Measurements from ENCODE around the gene ALLC. TPM values are rescaled to one million over a fixed set of nuclear protein-coding genes. Genes with fewer than 3 reads are reported as not detected.
"Not testable (repeated sequence)": the region's sequence is repeated elsewhere in the genome, so short reads cannot be mapped to it uniquely, and the experiment has no call there.

The ALLC gene
- total and polyA plus RNA-seq, 8 donors, result not detected

GRCh38 chr2:3610881-3611505 lies 47.0 kb upstream of the ALLC start:
- peak in 1 of 2 donors; percentile 3 for DNase-seq
- H3K4me1 ChIP-seq, result no peaks in the 10 kb centered on the region
- intact Hi-C loops (cut with DNase I; ENCODE audit: low total_unique reads), result no loop called here
- H3K36me3 ChIP-seq, result no peaks in the 10 kb centered on the region
- WGBS, 5 donors, result 59 to 65% (median 64%) methylated on average over 23 of the region's 23 CpGs
- TF ChIP-seq EP300 (IDR thresholded peaks at IDR 0.05) (no peak), CTCF (IDR thresholded peaks at IDR 0.05) (no peak), POLR2AphosphoS5 (IDR thresholded peaks at IDR 0.05) (no peak), POLR2A (IDR thresholded peaks at IDR 0.05) (no peak)
- no peak overlapping the region for H3K27ac ChIP-seq
- peaks cover 0 to 3% (median 0%) of the 10 kb centered on the region in 3 donors for H3K27me3 ChIP-seq
- peaks cover 0 to 17% (median 0%) of the 10 kb centered on the region in 4 donors for H3K9me3 ChIP-seq
- H3K4me3 ChIP-seq, result no peak overlapping the region

GRCh38 chr2:3611589-3611988 lies 46.4 kb upstream of the ALLC start:
- Histone ChIP-seq H3K36me3 (no peaks in the 10 kb centered on the region), H3K9me3 (peaks cover 0 to 17% (median 0%) of the 10 kb centered on the region in 4 donors), H3K27ac (no peak overlapping the region), H3K4me3 (no peak overlapping the region), H3K4me1 (no peaks in the 10 kb centered on the region), H3K27me3 (peaks cover 0 to 3% (median 0%) of the 10 kb centered on the region in 3 donors)
- peak in 1 of 2 donors; percentile 15 for DNase-seq
- WGBS, 5 donors, result 60 to 70% (median 68%) methylated on average over 11 of the region's 11 CpGs
- intact Hi-C loops (cut with DNase I; ENCODE audit: low total_unique reads), result no loop called here
- TF ChIP-seq CTCF (IDR thresholded peaks at IDR 0.05) (no peak), EP300 (IDR thresholded peaks at IDR 0.05) (no peak), POLR2AphosphoS5 (IDR thresholded peaks at IDR 0.05) (no peak)

- Histone ChIP-seq H3K9me3 (peaks cover 0 to 17% (median 0%) of the 10 kb centered on the region in 4 donors), H3K27ac (no peak overlapping the region), H3K36me3 (no peaks in the 10 kb centered on the region), H3K27me3 (peaks cover 0 to 3% (median 0%) of the 10 kb centered on the region in 3 donors), H3K4me3 (no peak overlapping the region), H3K4me1 (no peaks in the 10 kb centered on the region)
- TF ChIP-seq CTCF (IDR thresholded peaks at IDR 0.05), result no peak
- TF ChIP-seq EP300 (IDR thresholded peaks at IDR 0.05), result no peak
- TF ChIP-seq POLR2A (IDR thresholded peaks at IDR 0.05), result no peak
- TF ChIP-seq POLR2AphosphoS5 (IDR thresholded peaks at IDR 0.05), result no peak
- DNase-seq, result peak in 1 of 2 donors; percentile 9
- intact Hi-C loops (cut with DNase I; ENCODE audit: low total_unique reads), result no loop called here
- 85 to 93% (median 88%) methylated on average over 27 to 29 of the region's 29 CpGs for WGBS, 5 donors
Measured at GRCh38 chr2:3612639-3613523, 45.1 kb upstream of the ALLC start.

- H3K36me3 ChIP-seq, result no peaks in the 10 kb centered on the region
- H3K9me3 ChIP-seq, result peaks cover 0 to 17% (median 0%) of the 10 kb centered on the region in 4 donors
- TF ChIP-seq POLR2AphosphoS5 (IDR thresholded peaks at IDR 0.05), result no peak
- TF ChIP-seq POLR2A (IDR thresholded peaks at IDR 0.05), result no peak
- no peak for TF ChIP-seq CTCF (IDR thresholded peaks at IDR 0.05)
- TF ChIP-seq EP300 (IDR thresholded peaks at IDR 0.05), result no peak
- DNase-seq, result peak in 1 of 2 donors; percentile 14
- peaks cover 0 to 3% (median 0%) of the 10 kb centered on the region in 3 donors for H3K27me3 ChIP-seq
- 93 to 97% (median 94%) methylated on average over 12 of the region's 12 CpGs for WGBS, 5 donors
- no peak overlapping the region for H3K27ac ChIP-seq
- intact Hi-C loops (cut with DNase I; ENCODE audit: low total_unique reads), result no loop called here
- no peaks in the 10 kb centered on the region for H3K4me1 ChIP-seq
- no peak overlapping the region for H3K4me3 ChIP-seq
Measured at GRCh38 chr2:3613524-3613905, 44.5 kb upstream of the ALLC start.

- H3K27me3 ChIP-seq; H3K27ac ChIP-seq; H3K4me1 ChIP-seq; intact Hi-C loops (cut with DNase I; ENCODE audit: low total_unique reads); DNase-seq; H3K36me3 ChIP-seq; H3K4me3 ChIP-seq: not testable (repeated sequence)
- 59 to 84% (median 82%) methylated on average over 2 of the region's 2 CpGs for WGBS, 5 donors
- H3K9me3 ChIP-seq, result peaks cover 0 to 17% (median 0%) of the 10 kb centered on the region in 4 donors
Measured at GRCh38 chr2:3614743-3615142, 43.3 kb upstream of the ALLC start.

- H3K27ac ChIP-seq; H3K36me3 ChIP-seq; H3K27me3 ChIP-seq; intact Hi-C loops (cut with DNase I; ENCODE audit: low total_unique reads); H3K4me1 ChIP-seq; H3K4me3 ChIP-seq: not testable (repeated sequence)
- DNase-seq, result peak in 1 of 2 donors; percentile 15
- 95 to 98% (median 97%) methylated on average over 13 to 44 of the region's 46 CpGs for WGBS, 5 donors
- peaks cover 0 to 17% (median 0%) of the 10 kb centered on the region in 4 donors for H3K9me3 ChIP-seq
Measured at GRCh38 chr2:3615541-3616200, 42.3 kb upstream of the ALLC start.
